C4-2B (cell line): ENCODE results near the gene PDE8B.

Experiments used
- CTCF ChIP-seq: fragments of 450-650 bp; conservative IDR thresholded peaks from 2 replicates; pipeline ENCODE4 v1.5.1; 2017; ENCODE audit warnings: mild to moderate bottlenecking
- ZFX ChIP-seq: fragments of 450-650 bp; IDR thresholded peaks from 2 replicates; pipeline ENCODE4 v1.6.1; 2017

DNA sequence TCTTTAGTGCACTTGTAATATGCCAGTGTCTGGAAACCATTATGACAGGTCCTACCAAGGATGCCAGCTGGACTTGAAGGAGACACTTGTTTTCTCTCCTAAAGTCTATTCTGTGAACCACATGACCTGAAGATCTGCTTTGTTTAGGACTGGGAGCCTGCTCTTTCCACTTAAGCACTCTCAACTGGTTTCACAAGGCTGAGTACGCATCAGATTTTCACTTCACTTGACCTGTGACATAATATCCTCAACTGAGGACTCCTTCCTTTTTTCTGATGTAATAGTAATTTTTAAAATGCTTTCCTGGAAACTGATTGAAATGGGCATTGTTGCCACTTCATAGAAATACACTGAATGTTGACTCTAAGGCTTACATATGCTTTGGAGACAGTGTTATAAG is 52.2 kb downstream of the PDE8B start:
- TF ChIP-seq CTCF (no peak), ZFX (no peak)
